Esophagus squamous epithelium (tissue), 5 donors: ENCODE measurements around the gene FCRL6. TPM values are rescaled to one million over a fixed set of nuclear protein-coding genes. Genes with fewer than 3 reads are reported as not detected.

Source experiments
- DNase-seq: peaks from one replicate; lab custom pipeline; 2025; lab: John Stamatoyannopoulos, UW
- H3K27ac ChIP-seq, 4 donors: fragments of 200-600 bp; sonication (generic); one replicate each; pipeline ENCODE4 v1.5.1; 2016 to 2019; ENCODE audit warnings: mild to moderate bottlenecking in 1 of 4
- H3K27me3 ChIP-seq, 4 donors: fragments of 200-600 bp; sonication (generic); 1 replicate in 3 of 4; 2 replicates in 1 of 4; pipeline versions ENCODE4 v1.5.1 to v1.6.0; 2017 to 2021; ENCODE audit warnings: antibody characterized with exemption in 1 of 4
- H3K36me3 ChIP-seq, 3 donors: fragments of 200-600 bp; sonication (generic); one replicate each; pipeline ENCODE4 v1.5.1; 2016 to 2019
- H3K4me1 ChIP-seq, 3 donors: fragments of 200-600 bp; sonication (generic); one replicate each; pipeline ENCODE4 v1.5.1; 2017 to 2019
- H3K4me3 ChIP-seq, 4 donors: fragments of 200-600 bp; sonication (generic); 1 replicate in 3 of 4; 2 replicates in 1 of 4; pipeline ENCODE4 v1.5.1; 2016 to 2019; ENCODE audit warnings: mild to moderate bottlenecking in 2 of 4, moderate library complexity in 1 of 4
- H3K9me3 ChIP-seq, 3 donors: fragments of 200-600 bp; sonication (generic); one replicate each; pipeline ENCODE4 v1.5.1; 2016 to 2019
- POLR2A ChIP-seq, 4 donors: fragments of 450-650 bp; IDR thresholded peaks; one replicate each; pipeline ENCODE4 v1.6.1; 2017; ENCODE audit warnings: antibody characterized with exemption in 4 of 4, mild to moderate bottlenecking in 4 of 4, moderate library complexity in 3 of 4
- WGBS, 2 donors: methylation state at CpG; one replicate each; pipeline ENCODE4 v1.1.5; 2018; 5-methylcytosine and 5-hydroxymethylcytosine counted together
- intact Hi-C: fragments of 100-400 bp; cut with DNase I; formaldehyde crosslinking; loops from one replicate; pipeline ENCODE4 v1.15.0; 2022
- total RNA-seq, 4 donors: library from RNA; depleted of rRNA; stranded (reverse); fragments of >200 nt; gene quantifications; one replicate each; pipeline ENCODE4 v1.1.0, GENCODE V29; 2016
- TF ChIP-seq, protein P1 (sequence below), 6 experiments: fragments of 450-650 bp in 4 of 6; fragments of 200-600 bp in 2 of 6; sonication (generic) in 2 of 6; IDR thresholded peaks; one replicate each; pipeline ENCODE4 v1.5.1; 2016 to 2019; ENCODE audit warnings: antibody characterized with exemption in 6 of 6, mild to moderate bottlenecking in 4 of 6, moderate library complexity in 4 of 6
- donor health status: DM: yes; HTN: yes; CAD: no.

Gene FCRL6
- total RNA-seq, 4 donors from 2014 or later = 0.76 TPM; not detected in 3

DNA sequence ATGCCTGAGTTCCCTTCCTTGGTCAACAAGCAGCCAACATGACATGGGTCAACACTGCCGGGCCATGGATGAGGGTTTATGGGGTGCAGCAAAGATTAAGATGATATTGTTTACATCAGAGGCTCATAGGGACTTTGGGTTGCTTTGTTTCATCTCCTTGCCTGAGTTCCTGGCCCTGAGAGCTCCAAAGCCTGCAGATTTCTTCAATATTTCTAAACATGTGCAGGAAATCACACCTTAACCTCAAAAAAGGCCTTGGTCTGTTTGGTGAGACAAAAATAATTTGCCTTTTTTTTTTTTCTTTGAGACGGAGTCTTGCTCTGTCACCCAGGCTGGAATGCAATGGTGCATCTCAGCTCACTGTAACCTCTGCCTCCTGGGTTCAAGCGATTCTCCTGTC is 25.4 kb downstream of the FCRL6 start:
- WGBS, 2 donors = 86 to 88% methylated on average over 2 to 3 of the region's 3 CpGs
- no peak overlapping the region for H3K27ac ChIP-seq
- no peaks in the 10 kb centered on the region for H3K9me3 ChIP-seq
- DNase-seq = no peak
- intact Hi-C loops = no loop called here
- H3K4me3 ChIP-seq = peak overlapping the region in 2 of 4 donors; percentile 0 to 27
- no peaks in the 10 kb centered on the region for H3K27me3 ChIP-seq
- peaks cover 0 to 48% (median 6%) of the 10 kb centered on the region in 3 donors for H3K4me1 ChIP-seq
- no peaks in the 10 kb centered on the region for H3K36me3 ChIP-seq
- TF ChIP-seq, protein P1, sequence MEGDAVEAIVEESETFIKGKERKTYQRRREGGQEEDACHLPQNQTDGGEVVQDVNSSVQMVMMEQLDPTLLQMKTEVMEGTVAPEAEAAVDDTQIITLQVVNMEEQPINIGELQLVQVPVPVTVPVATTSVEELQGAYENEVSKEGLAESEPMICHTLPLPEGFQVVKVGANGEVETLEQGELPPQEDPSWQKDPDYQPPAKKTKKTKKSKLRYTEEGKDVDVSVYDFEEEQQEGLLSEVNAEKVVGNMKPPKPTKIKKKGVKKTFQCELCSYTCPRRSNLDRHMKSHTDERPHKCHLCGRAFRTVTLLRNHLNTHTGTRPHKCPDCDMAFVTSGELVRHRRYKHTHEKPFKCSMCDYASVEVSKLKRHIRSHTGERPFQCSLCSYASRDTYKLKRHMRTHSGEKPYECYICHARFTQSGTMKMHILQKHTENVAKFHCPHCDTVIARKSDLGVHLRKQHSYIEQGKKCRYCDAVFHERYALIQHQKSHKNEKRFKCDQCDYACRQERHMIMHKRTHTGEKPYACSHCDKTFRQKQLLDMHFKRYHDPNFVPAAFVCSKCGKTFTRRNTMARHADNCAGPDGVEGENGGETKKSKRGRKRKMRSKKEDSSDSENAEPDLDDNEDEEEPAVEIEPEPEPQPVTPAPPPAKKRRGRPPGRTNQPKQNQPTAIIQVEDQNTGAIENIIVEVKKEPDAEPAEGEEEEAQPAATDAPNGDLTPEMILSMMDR (IDR thresholded peaks at IDR 0.05) = no peak
- no peak for TF ChIP-seq POLR2A (IDR thresholded peaks at IDR 0.05)

DNA sequence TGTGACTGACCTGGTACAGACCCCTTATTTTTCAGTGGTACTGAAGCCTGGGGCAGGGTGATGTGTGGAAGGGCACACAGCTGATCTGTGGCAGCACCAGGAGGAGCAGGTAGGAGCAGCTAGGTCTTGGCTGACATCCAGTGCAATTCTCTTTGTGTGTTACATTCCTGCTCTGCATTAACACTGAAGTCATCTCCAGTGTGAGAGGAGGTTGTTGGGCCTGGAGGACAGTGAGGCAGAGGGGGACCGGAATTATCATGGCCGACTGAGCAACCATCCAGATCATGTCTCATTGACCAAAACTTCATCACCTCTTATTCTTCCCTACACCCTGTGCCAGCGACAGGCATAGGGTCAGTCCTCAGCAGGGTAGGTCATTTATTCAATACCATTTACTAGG is 26.0 kb downstream of the FCRL6 start:
- H3K4me1 ChIP-seq = peaks cover 0 to 42% (median 2%) of the 10 kb centered on the region in 3 donors
- H3K27ac ChIP-seq = no peak overlapping the region
- intact Hi-C loops = no loop called here
- DNase-seq = no peak
- H3K4me3 ChIP-seq = no peak overlapping the region
- 46 to 47% methylated on average over 3 of the region's 3 CpGs for WGBS, 2 donors
- TF ChIP-seq, protein P1 (IDR thresholded peaks at IDR 0.05) = no peak
- no peak for TF ChIP-seq POLR2A (IDR thresholded peaks at IDR 0.05)
- no peaks in the 10 kb centered on the region for H3K36me3 ChIP-seq
- no peaks in the 10 kb centered on the region for H3K27me3 ChIP-seq
- no peaks in the 10 kb centered on the region for H3K9me3 ChIP-seq

DNA sequence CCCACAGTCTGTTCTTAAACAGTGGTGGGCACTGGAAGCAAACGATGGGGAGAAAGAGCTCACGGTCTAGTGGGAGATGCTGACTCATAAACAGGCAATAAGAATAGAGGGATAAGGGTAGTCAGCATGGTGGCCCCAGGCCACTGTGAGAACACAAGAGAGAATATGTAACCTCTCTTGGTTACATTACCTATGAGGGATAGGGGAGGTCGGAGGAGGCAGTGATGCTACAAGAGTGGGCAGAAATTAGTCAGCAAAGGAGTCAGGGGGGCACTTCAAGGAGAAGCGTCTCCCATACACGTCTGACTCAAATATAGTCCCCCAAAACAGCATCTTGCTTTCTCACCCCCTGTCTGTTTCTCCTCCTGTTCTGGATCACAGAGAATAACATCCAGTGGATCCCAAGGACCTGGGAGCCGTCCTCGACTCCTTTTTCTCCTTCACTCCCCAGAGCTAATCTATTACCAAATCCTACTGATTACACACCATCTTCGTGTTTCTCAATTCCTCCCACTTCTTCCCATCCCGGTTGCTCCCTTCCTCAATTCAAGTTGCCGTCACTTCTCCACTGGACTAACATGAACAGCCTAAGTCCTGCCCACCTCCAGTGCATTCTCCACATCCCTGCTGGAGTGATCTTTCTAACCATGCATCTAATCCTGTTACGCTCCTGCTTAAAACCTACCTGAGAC is 26.6 kb downstream of the FCRL6 start:
- no peaks in the 10 kb centered on the region for H3K36me3 ChIP-seq
- WGBS, 2 donors = 76 to 83% methylated on average over 11 of the region's 11 CpGs
- intact Hi-C loops = no loop called here
- H3K4me1 ChIP-seq = peaks cover 0 to 36% (median 0%) of the 10 kb centered on the region in 3 donors
- no peak overlapping the region for H3K4me3 ChIP-seq
- TF ChIP-seq POLR2A (IDR thresholded peaks at IDR 0.05) = no peak
- no peaks in the 10 kb centered on the region for H3K27me3 ChIP-seq
- no peak for DNase-seq
- H3K9me3 ChIP-seq = no peaks in the 10 kb centered on the region
- no peak overlapping the region for H3K27ac ChIP-seq

DNA sequence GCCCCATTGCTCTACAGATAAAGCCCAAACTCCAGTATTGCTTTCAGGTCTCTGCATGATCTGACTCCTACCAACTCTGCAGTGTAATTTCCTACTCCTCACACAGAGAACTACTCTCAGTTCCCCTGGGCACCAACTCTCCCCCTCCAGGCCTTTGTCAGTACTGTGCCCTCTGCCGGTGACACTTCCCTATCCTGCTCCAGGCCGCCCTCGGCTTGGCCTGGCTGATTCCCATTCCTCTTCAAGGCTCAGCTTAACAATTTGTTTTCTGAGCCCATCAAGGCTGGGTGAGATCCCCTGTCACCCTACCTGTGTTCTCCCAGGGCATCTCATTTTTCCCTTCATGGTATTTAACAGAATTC is 27.1 kb downstream of the FCRL6 start:
- TF ChIP-seq, protein P1 (IDR thresholded peaks at IDR 0.05) = peak in 5 of 6 experiments; percentile 14 to 38 (median 24)
- TF ChIP-seq POLR2A (IDR thresholded peaks at IDR 0.05) = no peak

GRCh38 chr1:159829822-159830465 is 27.8 kb downstream of the FCRL6 start:
- intact Hi-C loops = no loop called here
- no peak overlapping the region for H3K27ac ChIP-seq
- H3K27me3 ChIP-seq = no peaks in the 10 kb centered on the region
- H3K36me3 ChIP-seq = no peaks in the 10 kb centered on the region
- WGBS, 2 donors = 76 to 81% methylated on average over 6 to 8 of the region's 18 CpGs
- TF ChIP-seq, protein P1 (IDR thresholded peaks at IDR 0.05) = no peak
- TF ChIP-seq POLR2A (IDR thresholded peaks at IDR 0.05) = no peak
- H3K4me1 ChIP-seq = peaks cover 0 to 33% (median 0%) of the 10 kb centered on the region in 3 donors
- no peak for DNase-seq
- no peaks in the 10 kb centered on the region for H3K9me3 ChIP-seq
- H3K4me3 ChIP-seq = no peak overlapping the region

More for the DNA sequence above, 27.1 kb downstream of the FCRL6 start:
- H3K4me3 ChIP-seq = no peak overlapping the region
- intact Hi-C loops = no loop called here
- 57 to 61% methylated on average over 3 of the region's 3 CpGs for WGBS, 2 donors
- no peaks in the 10 kb centered on the region for H3K9me3 ChIP-seq
- no peaks in the 10 kb centered on the region for H3K36me3 ChIP-seq
- no peak overlapping the region for H3K27ac ChIP-seq
- DNase-seq = no peak
- peaks cover 0 to 33% (median 0%) of the 10 kb centered on the region in 3 donors for H3K4me1 ChIP-seq
- H3K27me3 ChIP-seq = no peaks in the 10 kb centered on the region
